Measurements from ENCODE around the gene FCF1. TPM values are rescaled to one million over a fixed set of nuclear protein-coding genes. Genes with fewer than 3 reads are reported as not detected.

The FCF1 gene
- total RNA-seq, 4 donors from 2014 or later, result 35.4 to 51.2 (median 39.3) TPM

DNA sequence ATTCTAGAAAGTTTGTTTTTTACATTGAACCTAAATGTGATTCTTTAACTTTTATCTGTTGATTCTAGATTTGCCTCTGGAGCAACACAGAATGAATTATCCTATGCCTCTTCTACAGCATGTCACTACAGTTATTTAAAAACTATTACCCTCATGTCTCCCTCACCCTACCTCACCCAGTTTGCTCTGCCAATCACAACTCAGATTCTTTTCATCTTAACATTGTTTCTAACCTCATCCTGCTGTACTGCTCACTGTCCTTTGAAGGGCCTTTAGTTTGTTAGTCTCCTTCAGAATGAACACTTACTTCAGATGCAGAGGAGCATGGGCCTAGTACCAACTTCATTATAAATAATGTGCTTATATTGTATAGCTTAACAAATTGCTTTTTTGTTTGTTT is 71.7 kb downstream of the FCF1 start:
- intact Hi-C loops (cut with DNase I), result no loop called here
- no peak overlapping the region for H3K4me3 ChIP-seq (replicated peaks in 1 of 3)
- no peaks in the 10 kb centered on the region for H3K27me3 ChIP-seq
- H3K36me3 ChIP-seq, result peaks cover 29 to 41% of the 10 kb centered on the region in 2 donors
- H3K27ac ChIP-seq, result no peak overlapping the region
- no peaks in the 10 kb centered on the region for H3K4me1 ChIP-seq
- TF ChIP-seq, protein P1, sequence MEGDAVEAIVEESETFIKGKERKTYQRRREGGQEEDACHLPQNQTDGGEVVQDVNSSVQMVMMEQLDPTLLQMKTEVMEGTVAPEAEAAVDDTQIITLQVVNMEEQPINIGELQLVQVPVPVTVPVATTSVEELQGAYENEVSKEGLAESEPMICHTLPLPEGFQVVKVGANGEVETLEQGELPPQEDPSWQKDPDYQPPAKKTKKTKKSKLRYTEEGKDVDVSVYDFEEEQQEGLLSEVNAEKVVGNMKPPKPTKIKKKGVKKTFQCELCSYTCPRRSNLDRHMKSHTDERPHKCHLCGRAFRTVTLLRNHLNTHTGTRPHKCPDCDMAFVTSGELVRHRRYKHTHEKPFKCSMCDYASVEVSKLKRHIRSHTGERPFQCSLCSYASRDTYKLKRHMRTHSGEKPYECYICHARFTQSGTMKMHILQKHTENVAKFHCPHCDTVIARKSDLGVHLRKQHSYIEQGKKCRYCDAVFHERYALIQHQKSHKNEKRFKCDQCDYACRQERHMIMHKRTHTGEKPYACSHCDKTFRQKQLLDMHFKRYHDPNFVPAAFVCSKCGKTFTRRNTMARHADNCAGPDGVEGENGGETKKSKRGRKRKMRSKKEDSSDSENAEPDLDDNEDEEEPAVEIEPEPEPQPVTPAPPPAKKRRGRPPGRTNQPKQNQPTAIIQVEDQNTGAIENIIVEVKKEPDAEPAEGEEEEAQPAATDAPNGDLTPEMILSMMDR (IDR thresholded peaks at IDR 0.05), result no peak
- no peak for TF ChIP-seq POLR2A (IDR thresholded peaks at IDR 0.05)
- no peak for DNase-seq
- no peaks in the 10 kb centered on the region for H3K9me3 ChIP-seq

- H3K4me3 ChIP-seq (replicated peaks in 1 of 3), result no peak overlapping the region
- peaks cover 26 to 36% of the 10 kb centered on the region in 2 donors for H3K36me3 ChIP-seq
- H3K9me3 ChIP-seq, result no peaks in the 10 kb centered on the region
- peak overlapping the region in 1 of 3 donors; percentile 7 for H3K27ac ChIP-seq
- no peaks in the 10 kb centered on the region for H3K4me1 ChIP-seq
- H3K27me3 ChIP-seq, result no peaks in the 10 kb centered on the region
- no peak for DNase-seq
- TF ChIP-seq POLR2A (IDR thresholded peaks at IDR 0.05), result no peak
- TF ChIP-seq, protein P1 (IDR thresholded peaks at IDR 0.05), result no peak
- WGBS, 2 donors, result 31 to 41% methylated on average over 1 of the region's 1 CpG
- intact Hi-C loops (cut with DNase I), result no loop called here
These were observed 72.2 kb downstream of the FCF1 start for GRCh38 chr14:74785056-74785613.

GRCh38 chr14:74786796-74787315 is 73.9 kb downstream of the FCF1 start:
- H3K36me3 ChIP-seq, result peaks cover 13 to 19% of the 10 kb centered on the region in 2 donors

More at GRCh38 chr14:74786796-74787315, 73.9 kb downstream of the FCF1 start:
- no peaks in the 10 kb centered on the region for H3K4me1 ChIP-seq
- H3K27me3 ChIP-seq, result no peaks in the 10 kb centered on the region
- TF ChIP-seq, protein P1 (IDR thresholded peaks at IDR 0.05), result no peak
- TF ChIP-seq POLR2A (IDR thresholded peaks at IDR 0.05), result no peak
- no peak overlapping the region for H3K27ac ChIP-seq
- H3K4me3 ChIP-seq (replicated peaks in 1 of 3), result no peak overlapping the region
- intact Hi-C loops (cut with DNase I), result no loop called here
- no peaks in the 10 kb centered on the region for H3K9me3 ChIP-seq
- DNase-seq, result no peak
- 92% methylated on average over 2 of the region's 2 CpGs for WGBS, 2 donors

Small RNA genes lying within 50 kb of the gene (small RNA-seq; reads per million reads assigned to genes)
- gene RF00409, result not detected

Other genes with a start within 250 kb of the FCF1 start
- 1,000 to 10,000 TPM in 1 of 4 donors, 100 to 1,000 TPM in 3; 583 to 1,617 (median 793) TPM for gene NPC2, start 219.8 kb upstream of the FCF1 start, total RNA-seq
- 10 to 100 TPM; 24.6 to 54.9 (median 44.2) TPM for gene ISCA2, start 219.4 kb upstream of the FCF1 start, total RNA-seq
- 100 to 1,000 TPM in 3 of 4 donors, 10 to 100 TPM in 1; 81.3 to 240 (median 189) TPM for gene LTBP2, start 100.9 kb upstream of the FCF1 start, total RNA-seq
- gene AREL1, start 64 bp upstream of the FCF1 start, total RNA-seq, result 10 to 100 TPM; 45.6 to 61.1 (median 50.4) TPM
- 100 to 1,000 TPM in 1 of 4 donors, 10 to 100 TPM in 3; 71.3 to 104 (median 84.8) TPM for gene YLPM1, start 50.2 kb downstream of the FCF1 start, total RNA-seq
- not detected for gene PROX2, start 163.0 kb downstream of the FCF1 start, total RNA-seq
- gene DLST, start 168.8 kb downstream of the FCF1 start, total RNA-seq, result 10 to 100 TPM; 80.9 to 91.6 (median 83.5) TPM
- gene RPS6KL1, start 210.1 kb downstream of the FCF1 start, total RNA-seq, result 10 to 100 TPM in 2 of 4 donors, 1 to 10 TPM in 2; 5.7 to 16.4 (median 9.5) TPM
- 10 to 100 TPM; 34.4 to 68.8 (median 61.0) TPM for gene PGF, start 242.5 kb downstream of the FCF1 start, total RNA-seq